ENCODE results near the gene KDM6A. TPM values are rescaled to one million over a fixed set of nuclear protein-coding genes. Genes with fewer than 3 reads are reported as not detected.

KDM6A gene
- total RNA-seq, 1 donor from 2014 or later: 14.4 TPM

DNA sequence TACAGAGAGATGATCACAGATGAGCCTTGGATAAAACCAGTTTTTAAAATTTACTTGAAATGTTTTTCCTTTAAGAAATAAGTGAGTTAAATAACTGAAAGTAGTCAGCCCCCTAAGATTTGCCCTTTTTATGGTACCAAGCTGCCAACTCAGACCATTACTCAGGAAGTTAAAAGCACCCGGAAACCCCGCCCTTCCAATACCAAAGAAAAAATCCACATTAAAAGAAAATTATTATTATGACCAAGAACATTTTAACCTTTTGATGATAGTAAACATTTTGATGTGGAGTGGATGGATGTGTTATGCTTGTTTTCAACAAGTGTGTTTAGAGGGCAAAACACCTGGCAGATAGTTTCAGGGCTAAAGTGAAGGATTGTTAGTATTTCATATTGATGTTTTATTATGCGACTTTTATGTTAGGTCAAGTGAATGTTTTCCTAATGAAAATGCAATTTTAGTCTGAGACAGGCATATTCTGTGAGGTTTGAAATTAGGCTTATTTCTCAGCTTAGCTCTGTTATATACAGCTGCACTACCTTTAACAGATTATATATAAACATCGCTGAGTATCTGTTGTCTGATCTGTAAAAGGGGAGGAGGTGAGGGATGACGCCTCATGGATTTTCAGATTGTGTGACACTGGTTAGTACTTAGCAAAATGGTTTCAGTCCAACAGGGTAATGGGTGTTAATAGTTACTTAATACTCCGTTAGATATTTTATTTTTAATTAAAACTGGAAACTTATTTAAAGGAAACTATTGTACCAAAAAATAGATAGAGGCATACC is 89.0 kb downstream of the KDM6A start:
- Mint-ChIP-seq H3K4me1 (ENCODE audit: low read depth) (peaks cover 4% of the 10 kb centered on the region), H3K36me3 (ENCODE audit: low read depth) (peaks cover 4% of the 10 kb centered on the region), H3K4me3 (ENCODE audit: unreplicated experiment) (no peak overlapping the region), H3K27ac (ENCODE audit: unreplicated experiment) (no peak overlapping the region), H3K27me3 (ENCODE audit: low read depth) (no peaks in the 10 kb centered on the region), H3K9me3 (ENCODE audit: low read depth) (peaks cover 4% of the 10 kb centered on the region)
- TF ChIP-seq, protein P1, sequence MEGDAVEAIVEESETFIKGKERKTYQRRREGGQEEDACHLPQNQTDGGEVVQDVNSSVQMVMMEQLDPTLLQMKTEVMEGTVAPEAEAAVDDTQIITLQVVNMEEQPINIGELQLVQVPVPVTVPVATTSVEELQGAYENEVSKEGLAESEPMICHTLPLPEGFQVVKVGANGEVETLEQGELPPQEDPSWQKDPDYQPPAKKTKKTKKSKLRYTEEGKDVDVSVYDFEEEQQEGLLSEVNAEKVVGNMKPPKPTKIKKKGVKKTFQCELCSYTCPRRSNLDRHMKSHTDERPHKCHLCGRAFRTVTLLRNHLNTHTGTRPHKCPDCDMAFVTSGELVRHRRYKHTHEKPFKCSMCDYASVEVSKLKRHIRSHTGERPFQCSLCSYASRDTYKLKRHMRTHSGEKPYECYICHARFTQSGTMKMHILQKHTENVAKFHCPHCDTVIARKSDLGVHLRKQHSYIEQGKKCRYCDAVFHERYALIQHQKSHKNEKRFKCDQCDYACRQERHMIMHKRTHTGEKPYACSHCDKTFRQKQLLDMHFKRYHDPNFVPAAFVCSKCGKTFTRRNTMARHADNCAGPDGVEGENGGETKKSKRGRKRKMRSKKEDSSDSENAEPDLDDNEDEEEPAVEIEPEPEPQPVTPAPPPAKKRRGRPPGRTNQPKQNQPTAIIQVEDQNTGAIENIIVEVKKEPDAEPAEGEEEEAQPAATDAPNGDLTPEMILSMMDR (IDR thresholded peaks at IDR 0.05): no peak
- no peak for DNase-seq (ENCODE audit: low spot score)

DNA sequence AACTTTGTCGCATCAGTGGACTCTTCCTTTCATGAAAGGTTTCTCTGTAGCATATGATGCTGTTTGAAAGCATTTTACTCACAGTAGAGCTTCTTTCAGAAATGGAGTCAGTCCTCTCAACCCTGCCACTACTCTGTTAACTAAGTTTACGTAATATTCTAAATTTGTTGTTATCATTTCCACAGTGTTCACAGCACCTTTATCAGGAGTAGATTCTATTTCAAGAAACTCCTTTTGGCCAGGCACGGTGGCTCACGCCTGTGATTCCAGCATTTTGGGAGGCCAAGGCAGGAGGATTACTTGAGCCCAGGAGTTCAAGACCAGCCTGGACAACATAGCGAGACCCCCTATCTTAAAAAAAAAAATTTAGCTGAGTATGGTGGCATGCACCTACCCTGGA is 90.0 kb downstream of the KDM6A start:
- DNase-seq (ENCODE audit: low spot score): no peak
- TF ChIP-seq, protein P1 (IDR thresholded peaks at IDR 0.05): no peak
- Mint-ChIP-seq H3K27ac (ENCODE audit: unreplicated experiment) (no peak overlapping the region), H3K4me3 (ENCODE audit: unreplicated experiment) (no peak overlapping the region), H3K9me3 (ENCODE audit: low read depth) (peaks cover 9% of the 10 kb centered on the region), H3K4me1 (ENCODE audit: low read depth) (peaks cover 13% of the 10 kb centered on the region), H3K27me3 (ENCODE audit: low read depth) (no peaks in the 10 kb centered on the region), H3K36me3 (ENCODE audit: low read depth) (peaks cover 6% of the 10 kb centered on the region)

DNA sequence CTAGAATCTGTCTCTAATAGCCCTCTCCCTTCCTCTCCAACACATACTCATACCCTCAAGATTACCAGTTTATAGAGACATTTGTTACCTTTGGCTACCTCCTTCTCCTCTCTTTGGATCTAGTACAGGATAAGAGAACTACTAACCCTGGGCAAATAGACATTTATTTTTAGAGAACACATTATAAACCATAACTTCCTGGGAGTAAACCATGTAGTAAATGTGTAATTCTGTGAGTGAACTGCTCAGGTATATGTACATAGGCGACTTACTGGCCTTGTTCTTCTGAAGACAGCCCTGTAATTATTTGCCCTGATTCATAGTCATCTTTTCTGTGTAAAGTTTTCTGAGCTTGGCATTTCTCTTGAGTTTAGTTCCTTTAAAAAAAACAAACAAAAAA is 94.2 kb downstream of the KDM6A start:
- TF ChIP-seq, protein P1 (IDR thresholded peaks at IDR 0.05): no peak
- Mint-ChIP-seq H3K27ac (ENCODE audit: unreplicated experiment) (peak overlapping the region; percentile 25), H3K4me3 (ENCODE audit: unreplicated experiment) (no peak overlapping the region), H3K4me1 (ENCODE audit: low read depth) (peaks cover 10% of the 10 kb centered on the region), H3K27me3 (ENCODE audit: low read depth) (no peaks in the 10 kb centered on the region), H3K9me3 (ENCODE audit: low read depth) (peaks cover 9% of the 10 kb centered on the region), H3K36me3 (ENCODE audit: low read depth) (peaks cover 6% of the 10 kb centered on the region)
- no peak for DNase-seq (ENCODE audit: low spot score)

DNA sequence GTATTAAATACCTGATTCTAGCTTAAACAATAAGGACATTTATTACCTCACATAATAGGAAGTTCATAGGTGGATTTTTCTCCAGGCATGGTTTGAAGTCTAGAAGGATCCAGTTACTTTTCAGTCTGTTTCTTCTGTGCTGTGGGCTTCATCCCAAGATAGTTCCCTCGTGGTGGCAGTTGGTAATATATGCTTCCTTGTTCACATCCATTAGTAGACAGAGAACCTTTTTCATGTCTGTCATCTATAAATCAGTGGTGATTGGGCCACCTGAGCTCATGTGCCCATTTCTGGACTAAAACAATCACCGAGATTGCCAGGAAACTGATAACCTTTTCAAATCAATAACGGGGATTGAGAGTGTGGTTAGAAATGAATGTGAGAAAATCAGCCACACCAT is 97.7 kb downstream of the KDM6A start:
- H3K4me1 Mint-ChIP-seq (ENCODE audit: low read depth): peaks cover 20% of the 10 kb centered on the region
- H3K36me3 Mint-ChIP-seq (ENCODE audit: low read depth): peaks cover 4% of the 10 kb centered on the region
- H3K9me3 Mint-ChIP-seq (ENCODE audit: low read depth): peaks cover 29% of the 10 kb centered on the region
- no peak overlapping the region for H3K27ac Mint-ChIP-seq (ENCODE audit: unreplicated experiment)
- TF ChIP-seq, protein P1 (IDR thresholded peaks at IDR 0.05): no peak
- no peak overlapping the region for H3K4me3 Mint-ChIP-seq (ENCODE audit: unreplicated experiment)
- no peak for DNase-seq (ENCODE audit: low spot score)
- H3K27me3 Mint-ChIP-seq (ENCODE audit: low read depth): no peaks in the 10 kb centered on the region

DNA sequence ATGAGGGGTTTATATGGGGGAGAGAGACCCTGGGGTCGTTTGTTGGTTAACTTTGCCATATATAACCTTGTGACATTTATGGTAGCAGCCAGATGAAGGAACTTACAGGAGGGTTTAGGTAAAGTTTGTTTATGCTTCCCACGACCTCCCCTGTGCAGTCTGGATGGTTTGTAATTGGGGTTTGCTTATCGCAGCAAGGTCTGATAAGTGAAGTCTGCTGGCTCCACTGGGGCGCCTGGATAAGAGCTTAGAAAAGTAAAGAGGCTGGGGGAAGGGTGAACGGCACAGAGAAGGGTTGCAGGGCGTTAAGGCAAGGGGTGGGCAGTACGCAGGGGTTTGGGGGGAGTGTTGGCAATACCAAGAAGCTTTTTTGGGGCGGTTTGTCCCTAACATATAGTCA is 98.7 kb downstream of the KDM6A start:
- no peak for DNase-seq (ENCODE audit: low spot score)
- no peaks in the 10 kb centered on the region for H3K27me3 Mint-ChIP-seq (ENCODE audit: low read depth)
- TF ChIP-seq, protein P1 (IDR thresholded peaks at IDR 0.05): no peak
- peaks cover 22% of the 10 kb centered on the region for H3K4me1 Mint-ChIP-seq (ENCODE audit: low read depth)
- H3K27ac Mint-ChIP-seq (ENCODE audit: unreplicated experiment): no peak overlapping the region
- peaks cover 4% of the 10 kb centered on the region for H3K36me3 Mint-ChIP-seq (ENCODE audit: low read depth)
- peaks cover 31% of the 10 kb centered on the region for H3K9me3 Mint-ChIP-seq (ENCODE audit: low read depth)
- H3K4me3 Mint-ChIP-seq (ENCODE audit: unreplicated experiment): no peak overlapping the region

Measured in chondrocyte (in vitro differentiated cells).